Colon (tissue), 2 donors: Measurements from ENCODE around the gene REXO1.

Experiments used
- FAIRE-seq: peaks from 2 replicates; lab custom pipeline; 2012; peaks lifted over from hg19 to GRCh38; lab: Jason Lieb, UNC
- donor health status: control.
- donor health status: control.

REXO1 gene

GRCh38 chr19:1790054-1790792 lies 58.1 kb downstream of the REXO1 start:
- FAIRE-seq = no peak

GRCh38 chr19:1789261-1790041 lies 58.8 kb downstream of the REXO1 start:
- no peak for FAIRE-seq

DNA sequence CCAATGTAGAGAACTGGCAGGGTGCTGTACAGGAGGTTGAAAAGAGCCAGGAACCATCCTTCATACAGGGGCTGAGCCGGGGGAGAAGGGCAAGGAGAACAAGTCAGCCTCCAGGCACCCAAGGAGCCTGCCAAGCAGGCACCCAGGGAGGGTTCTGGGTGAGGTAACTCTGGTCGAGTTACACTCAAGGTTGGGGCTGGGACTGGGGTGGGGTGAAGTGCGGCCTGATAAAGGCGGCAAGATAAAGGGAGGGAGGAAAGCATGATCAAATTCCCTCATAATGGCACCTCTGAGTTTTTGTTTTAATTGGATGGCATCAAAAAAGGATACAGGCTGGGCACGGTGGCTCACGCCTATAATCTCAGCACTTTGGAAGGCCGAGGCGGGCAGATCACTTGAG lies 61.2 kb downstream of the REXO1 start:
- no peak for FAIRE-seq

DNA sequence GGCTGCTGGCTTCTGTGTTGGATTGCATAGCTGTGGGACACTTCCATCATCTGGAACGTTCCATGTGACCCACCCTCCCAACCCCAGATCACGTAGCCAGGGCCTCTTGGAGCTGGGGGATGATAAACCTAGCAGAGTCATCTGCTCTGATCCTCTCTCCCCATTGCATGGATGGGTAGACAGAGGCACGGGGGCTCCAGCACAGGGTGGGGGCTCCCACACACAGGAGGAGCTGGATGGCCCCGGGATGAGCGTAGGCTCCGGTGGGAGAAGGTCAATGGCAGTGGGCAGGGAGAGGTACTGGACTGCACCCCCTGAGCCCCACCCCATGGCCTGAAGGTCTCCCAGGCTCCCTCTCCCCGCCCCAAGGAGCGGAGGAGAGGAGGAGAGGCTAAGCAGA lies 61.6 kb downstream of the REXO1 start:
- FAIRE-seq = no peak

DNA sequence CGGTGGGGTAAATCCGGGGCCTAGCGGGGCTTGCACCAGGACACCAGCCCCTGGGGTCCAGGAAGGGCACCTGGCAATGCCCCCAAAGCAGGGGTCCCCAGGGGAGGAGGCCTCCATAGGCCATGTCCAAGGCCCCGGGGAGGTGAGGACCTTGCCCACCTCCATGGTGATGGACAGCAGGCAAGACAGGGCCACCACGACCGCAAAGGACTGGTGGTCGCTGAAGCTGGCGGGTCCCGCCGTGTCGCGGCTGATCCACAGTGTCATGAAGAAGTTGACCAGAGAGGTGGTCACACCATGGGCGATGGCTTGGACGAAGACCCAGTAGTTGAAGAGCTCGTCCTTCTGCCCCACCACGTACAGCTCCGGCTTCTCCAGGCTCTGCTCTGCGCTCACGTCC lies 63.0 kb downstream of the REXO1 start:
- FAIRE-seq = no peak

DNA sequence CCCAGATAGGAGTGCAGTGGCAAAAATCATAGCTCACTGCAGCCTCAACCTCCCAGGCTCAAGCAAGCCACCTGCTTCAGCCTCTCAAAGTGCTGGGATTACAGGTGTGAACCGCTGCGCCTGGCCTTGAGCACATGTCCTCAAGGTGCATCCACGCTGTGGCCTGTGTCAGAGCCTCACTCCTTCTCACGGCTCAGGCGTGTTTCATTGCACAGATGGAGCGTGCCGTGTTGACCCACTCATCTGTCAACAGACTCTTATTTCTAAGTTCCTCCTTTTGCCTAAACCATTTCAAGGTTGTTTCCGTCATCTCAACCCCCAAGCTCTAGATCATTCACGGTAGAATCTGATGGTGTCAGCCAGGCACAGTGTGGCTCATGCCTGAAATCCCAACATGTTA lies 64.4 kb downstream of the REXO1 start:
- FAIRE-seq = no peak

DNA sequence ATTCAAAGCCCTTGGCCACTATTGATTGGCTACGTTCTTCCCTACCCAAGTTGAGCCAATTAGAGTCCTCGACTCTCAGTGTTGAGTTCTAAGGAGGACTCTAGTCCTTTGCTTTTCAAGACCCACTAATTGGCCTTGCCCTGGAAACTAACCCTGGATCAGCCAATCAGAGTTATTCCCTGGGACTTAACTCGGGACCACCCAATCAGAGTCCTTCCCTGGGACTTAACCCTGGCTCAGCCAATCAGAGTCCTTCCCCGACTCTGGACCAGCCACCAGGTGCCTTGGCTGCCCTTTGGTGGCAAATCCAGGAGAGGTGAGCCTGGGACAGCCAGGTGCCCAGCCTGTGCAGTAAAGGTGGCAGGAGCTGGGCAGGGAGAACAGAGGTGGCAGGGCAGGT lies 64.9 kb downstream of the REXO1 start:
- no peak for FAIRE-seq

- no peak for FAIRE-seq
These were observed 65.8 kb downstream of the REXO1 start for GRCh38 chr19:1782521-1782920.

GRCh38 chr19:1780272-1780958 lies 67.9 kb downstream of the REXO1 start:
- FAIRE-seq = no peak

- FAIRE-seq = no peak
These were observed 68.7 kb downstream of the REXO1 start for GRCh38 chr19:1779574-1779973.

DNA sequence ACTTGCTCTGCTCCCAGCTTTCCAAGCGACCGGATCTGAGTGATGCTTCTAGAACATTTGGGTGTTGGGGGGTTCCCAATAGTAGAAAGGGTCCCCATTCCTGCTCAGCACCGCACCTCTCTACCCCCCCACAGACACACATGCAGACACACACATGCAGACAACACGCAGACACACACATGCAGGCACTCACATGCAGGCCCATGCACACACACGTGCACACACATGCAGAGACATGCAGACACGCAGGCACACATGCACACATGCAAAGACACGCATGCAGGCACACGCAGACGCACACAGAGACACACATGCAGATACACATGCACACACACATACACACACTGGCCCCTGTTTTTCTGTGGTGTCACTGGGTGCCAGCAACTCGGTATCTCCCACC lies 71.1 kb downstream of the REXO1 start:
- no peak for FAIRE-seq

GRCh38 chr19:1776606-1777147 lies 71.6 kb downstream of the REXO1 start:
- FAIRE-seq = no peak

DNA sequence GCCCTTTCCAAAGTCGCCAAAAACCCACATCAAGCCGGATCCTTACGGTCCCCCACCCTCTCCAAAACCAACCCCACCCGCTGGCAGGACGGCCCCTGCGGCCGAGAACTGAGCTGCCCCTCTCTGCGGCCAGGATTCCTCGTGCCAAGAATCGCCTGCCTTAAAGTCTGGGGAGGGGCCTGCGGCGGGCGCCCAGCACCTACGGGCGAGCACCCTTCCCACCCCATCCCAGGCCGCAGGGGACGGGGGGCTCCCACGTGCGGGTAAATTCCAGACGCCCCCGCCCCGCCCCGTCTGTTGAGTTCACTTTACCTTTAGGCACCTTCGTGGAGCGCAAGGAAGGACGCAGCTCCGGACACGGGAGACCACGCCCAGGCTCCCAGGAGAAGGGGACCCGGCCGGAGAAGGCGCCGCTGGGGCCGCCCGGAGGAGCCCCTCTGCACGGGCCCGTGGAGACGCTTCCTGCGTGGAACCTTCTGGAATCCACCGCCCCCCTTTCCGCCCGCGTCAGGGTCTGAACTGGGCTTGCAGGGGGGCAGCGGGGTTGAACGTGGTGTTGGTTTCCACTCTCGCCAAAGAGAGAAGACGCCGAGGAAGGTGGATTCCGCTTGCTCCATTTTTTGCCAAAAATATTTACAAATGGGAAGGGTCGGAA lies 72.2 kb downstream of the REXO1 start:
- no peak for FAIRE-seq

- no peak for FAIRE-seq
These were observed 73.1 kb downstream of the REXO1 start for GRCh38 chr19:1774989-1775772.

DNA sequence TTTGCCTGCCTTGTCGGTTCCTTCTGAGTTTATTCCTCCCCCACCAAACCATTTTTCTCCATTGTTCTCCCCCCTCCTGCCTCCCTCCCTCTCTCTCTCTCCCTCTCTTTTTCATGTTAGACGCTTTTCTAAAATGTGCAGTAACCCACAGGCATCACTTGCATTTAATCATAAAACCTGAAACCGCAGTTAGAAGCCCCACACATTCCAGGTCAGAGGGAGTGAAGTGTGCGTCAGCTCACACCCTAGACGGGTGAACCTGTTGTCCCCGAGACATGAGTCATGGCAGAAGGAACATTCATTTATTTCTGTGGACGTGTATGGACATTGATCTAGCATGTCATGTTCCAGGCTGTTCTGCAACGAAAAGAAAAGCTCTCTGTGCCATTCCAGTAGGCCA lies 75.1 kb downstream of the REXO1 start:
- FAIRE-seq = no peak

- FAIRE-seq = no peak
These were observed 77.3 kb downstream of the REXO1 start for GRCh38 chr19:1770866-1771576.

- no peak for FAIRE-seq
These were observed 78.7 kb downstream of the REXO1 start for GRCh38 chr19:1769645-1769985.

DNA sequence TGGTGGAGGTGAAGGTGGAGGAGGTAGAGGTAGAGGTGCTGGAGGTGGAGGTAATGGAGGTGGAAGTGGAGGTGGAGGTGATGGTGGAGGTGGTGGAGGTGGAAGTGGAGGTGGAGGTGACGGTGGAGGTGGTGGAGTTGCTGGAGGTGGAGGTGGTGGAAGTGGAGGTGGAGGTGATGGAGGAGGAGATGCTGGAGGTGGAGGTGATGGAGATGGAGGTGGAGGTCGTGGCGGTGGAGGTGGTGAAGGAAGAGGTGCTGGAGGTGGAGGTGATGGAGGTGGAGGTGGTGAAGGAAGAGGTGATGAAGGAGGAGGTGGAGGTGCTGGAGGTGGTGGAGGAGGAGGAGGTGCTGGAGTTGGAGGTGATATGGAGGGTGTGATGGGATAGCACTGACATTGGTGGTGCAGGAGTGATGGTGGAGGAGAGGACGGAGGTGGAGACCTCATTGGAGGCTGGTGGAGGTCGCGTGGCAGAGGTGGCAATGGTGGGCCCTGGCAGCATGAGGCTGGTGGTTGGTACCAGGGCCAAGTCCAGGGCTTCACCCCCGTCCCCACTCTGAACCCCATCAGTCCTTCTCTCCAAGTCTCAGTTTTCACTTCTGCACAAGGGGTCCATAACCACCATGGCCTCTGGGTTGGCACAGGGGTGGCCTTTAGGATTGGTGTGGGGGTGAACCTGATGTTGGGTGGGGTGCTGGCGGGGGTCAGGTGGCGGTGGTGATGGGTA lies 79.2 kb downstream of the REXO1 start:
- no peak for FAIRE-seq

DNA sequence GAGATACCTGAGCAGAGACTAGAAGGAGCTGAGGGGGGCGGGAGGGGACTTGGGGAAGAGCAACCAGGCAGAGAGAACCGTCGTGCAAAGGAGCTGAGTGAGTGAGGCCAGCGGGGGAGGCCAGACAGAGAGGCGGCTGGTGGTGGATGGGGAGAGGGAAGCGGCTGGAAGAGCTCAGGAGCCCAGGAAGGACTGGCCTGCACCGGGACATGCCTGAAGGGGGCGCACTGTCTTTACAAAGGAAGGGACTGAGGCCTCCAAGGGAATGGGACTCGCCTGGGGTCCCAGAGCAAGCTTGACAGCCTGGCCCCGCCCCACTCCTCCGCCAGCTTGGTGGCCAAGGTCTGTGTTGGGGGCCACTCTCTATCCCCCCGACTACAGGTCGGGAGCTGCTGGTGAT lies 80.0 kb downstream of the REXO1 start:
- no peak for FAIRE-seq

GRCh38 chr19:1767464-1767933 lies 80.8 kb downstream of the REXO1 start:
- FAIRE-seq = no peak
